Measurements from ENCODE around the gene SERPINA1. TPM values are rescaled to one million over a fixed set of nuclear protein-coding genes. Genes with fewer than 3 reads are reported as not detected.

The SERPINA1 gene
- total RNA-seq, 1 experiment from 2014 or later, result 9.1 TPM

DNA sequence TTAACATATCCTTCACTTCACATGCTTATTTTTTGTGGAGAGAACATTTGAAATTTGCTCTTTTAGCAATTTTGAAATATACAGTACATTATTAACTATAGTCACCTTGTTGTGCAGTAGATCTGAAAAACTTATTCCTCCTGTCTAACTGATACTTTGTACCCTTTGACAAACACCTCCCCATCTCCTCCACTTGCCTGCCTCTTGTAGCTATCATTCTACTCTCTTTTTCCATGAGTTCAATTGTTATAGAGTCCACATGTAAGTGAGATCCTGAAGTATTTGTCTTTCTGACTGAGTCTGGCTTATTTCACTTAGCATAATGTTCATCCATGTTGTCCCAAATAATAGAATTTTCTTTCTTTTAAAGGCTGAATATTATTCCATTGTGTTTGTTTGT, 55.8 kb downstream of the SERPINA1 start:
- Histone ChIP-seq H3K4me1 (ENCODE audit: control insufficient read depth in 1 of 2, insufficient read depth in 2 of 2, low read length in 2 of 2) (0 out of 4 replicates have a peak, but pooled peaks cover 0 to 6% of the 10 kb centered on the region in 2 experiments), H3K27ac (ENCODE audit: low read depth, low read length) (no peak overlapping the region), H2AFZ (ENCODE audit: low read depth, low read length, poor library complexity, severe bottlenecking) (no peak overlapping the region), H3K27me3 (ENCODE audit: insufficient read depth, low read length) (no peaks in the 10 kb centered on the region), H3K4me2 (ENCODE audit: low read length) (no peak overlapping the region), H3K9me3 (ENCODE audit: control insufficient read depth in 1 of 2, insufficient read depth in 1 of 2, low read depth in 1 of 2, low read length in 2 of 2) (no peaks in the 10 kb centered on the region), H3K9me2 (ENCODE audit: insufficient read depth) (no peaks in the 10 kb centered on the region), H4K20me1 (ENCODE audit: insufficient read depth) (no peaks in the 10 kb centered on the region), H3K4me3 (replicated peaks in 1 of 2; ENCODE audit: low read depth in 1 of 2, low read length in 2 of 2) (no peak overlapping the region), H3K36me3 (ENCODE audit: control insufficient read depth in 1 of 2, insufficient read depth in 2 of 2, low read length in 2 of 2) (no peaks in the 10 kb centered on the region), H3K79me2 (ENCODE audit: insufficient read depth, low read length) (no peaks in the 10 kb centered on the region), H3K9ac (ENCODE audit: low read length) (no peak overlapping the region)
- CTCF ChIA-PET, result no interaction called here
- RAD21 ChIA-PET (ENCODE audit: low non-redundant PET in 1 of 2, low total read pairs in 2 of 2, uncharacterized antibody in 2 of 2, unreplicated experiment in 2 of 2), result no interaction called here
- POLR2A ChIA-PET, result no interaction called here
- intact Hi-C loops (cut with micrococcal nuclease), result no loop called here
- ATAC-seq (no peak), DNase-seq (ENCODE audit: low read depth, low spot score) (no peak)
- BruUV-seq (replicated peaks), result no TSS peak
- no peak for TF ChIP-seq JUND (IDR thresholded peaks at IDR 0.05)
- no peak for TF ChIP-seq SRF (IDR thresholded peaks at IDR 0.05; ENCODE audit: low read depth)
- no peak for TF ChIP-seq EZH2 (IDR thresholded peaks at IDR 0.05)
- TF ChIP-seq FOSL1 (IDR thresholded peaks at IDR 0.05; ENCODE audit: low read depth), result no peak
- no peak for TF ChIP-seq ZNF274 (IDR thresholded peaks at IDR 0.05; ENCODE audit: low read depth, low read length)
- no peak for TF ChIP-seq POLR2A (IDR thresholded peaks at IDR 0.05; ENCODE audit: borderline replicate concordance, extremely low read depth, insufficient read depth, insufficient read length)
- TF ChIP-seq, protein P1, sequence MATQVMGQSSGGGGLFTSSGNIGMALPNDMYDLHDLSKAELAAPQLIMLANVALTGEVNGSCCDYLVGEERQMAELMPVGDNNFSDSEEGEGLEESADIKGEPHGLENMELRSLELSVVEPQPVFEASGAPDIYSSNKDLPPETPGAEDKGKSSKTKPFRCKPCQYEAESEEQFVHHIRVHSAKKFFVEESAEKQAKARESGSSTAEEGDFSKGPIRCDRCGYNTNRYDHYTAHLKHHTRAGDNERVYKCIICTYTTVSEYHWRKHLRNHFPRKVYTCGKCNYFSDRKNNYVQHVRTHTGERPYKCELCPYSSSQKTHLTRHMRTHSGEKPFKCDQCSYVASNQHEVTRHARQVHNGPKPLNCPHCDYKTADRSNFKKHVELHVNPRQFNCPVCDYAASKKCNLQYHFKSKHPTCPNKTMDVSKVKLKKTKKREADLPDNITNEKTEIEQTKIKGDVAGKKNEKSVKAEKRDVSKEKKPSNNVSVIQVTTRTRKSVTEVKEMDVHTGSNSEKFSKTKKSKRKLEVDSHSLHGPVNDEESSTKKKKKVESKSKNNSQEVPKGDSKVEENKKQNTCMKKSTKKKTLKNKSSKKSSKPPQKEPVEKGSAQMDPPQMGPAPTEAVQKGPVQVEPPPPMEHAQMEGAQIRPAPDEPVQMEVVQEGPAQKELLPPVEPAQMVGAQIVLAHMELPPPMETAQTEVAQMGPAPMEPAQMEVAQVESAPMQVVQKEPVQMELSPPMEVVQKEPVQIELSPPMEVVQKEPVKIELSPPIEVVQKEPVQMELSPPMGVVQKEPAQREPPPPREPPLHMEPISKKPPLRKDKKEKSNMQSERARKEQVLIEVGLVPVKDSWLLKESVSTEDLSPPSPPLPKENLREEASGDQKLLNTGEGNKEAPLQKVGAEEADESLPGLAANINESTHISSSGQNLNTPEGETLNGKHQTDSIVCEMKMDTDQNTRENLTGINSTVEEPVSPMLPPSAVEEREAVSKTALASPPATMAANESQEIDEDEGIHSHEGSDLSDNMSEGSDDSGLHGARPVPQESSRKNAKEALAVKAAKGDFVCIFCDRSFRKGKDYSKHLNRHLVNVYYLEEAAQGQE (IDR thresholded peaks at IDR 0.05; ENCODE audit: low read depth), result no peak
- TF ChIP-seq SP1 (IDR thresholded peaks at IDR 0.05; ENCODE audit: low read depth), result no peak
- TF ChIP-seq YY1 (IDR thresholded peaks at IDR 0.05; ENCODE audit: extremely low read depth, insufficient replicate concordance, low read depth, low read length), result no peak
- no peak for TF ChIP-seq POLR2AphosphoS5 (IDR thresholded peaks at IDR 0.05; ENCODE audit: low read depth, low read length)
- TF ChIP-seq, protein P2, sequence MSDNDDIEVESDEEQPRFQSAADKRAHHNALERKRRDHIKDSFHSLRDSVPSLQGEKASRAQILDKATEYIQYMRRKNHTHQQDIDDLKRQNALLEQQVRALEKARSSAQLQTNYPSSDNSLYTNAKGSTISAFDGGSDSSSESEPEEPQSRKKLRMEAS (IDR thresholded peaks at IDR 0.05), result no peak
- no peak for TF ChIP-seq TCF7L2 (IDR thresholded peaks at IDR 0.05; ENCODE audit: borderline replicate concordance, extremely low read depth, insufficient read depth, insufficient read length)
- no peak for TF ChIP-seq CEBPB (IDR thresholded peaks at IDR 0.05; ENCODE audit: low read depth)

Data from HCT116 (cell line).